Activated CD4-positive, alpha-beta T cell treated with anti-CD3 and anti-CD28 coated beads, Interleukin-10, Interleukin-2, amounts not matched to agents 100 ng/mL and 50 ng/mL, durations not matched to agents 16 hours and 8 hours (primary cell): Measurements from ENCODE around the gene USP54.
A peak's percentile ranks its signal among the peaks of the same experiment; 100 is the strongest.

ENCODE experiments used
- DNase-seq: peaks from one replicate; pipeline ENCODE4 v3.0.0-alpha.2; 2020

Gene USP54

GRCh38 chr10:73517166-73517888 lies 73.8 kb downstream of the USP54 start:
- DNase-seq: no peak

DNA sequence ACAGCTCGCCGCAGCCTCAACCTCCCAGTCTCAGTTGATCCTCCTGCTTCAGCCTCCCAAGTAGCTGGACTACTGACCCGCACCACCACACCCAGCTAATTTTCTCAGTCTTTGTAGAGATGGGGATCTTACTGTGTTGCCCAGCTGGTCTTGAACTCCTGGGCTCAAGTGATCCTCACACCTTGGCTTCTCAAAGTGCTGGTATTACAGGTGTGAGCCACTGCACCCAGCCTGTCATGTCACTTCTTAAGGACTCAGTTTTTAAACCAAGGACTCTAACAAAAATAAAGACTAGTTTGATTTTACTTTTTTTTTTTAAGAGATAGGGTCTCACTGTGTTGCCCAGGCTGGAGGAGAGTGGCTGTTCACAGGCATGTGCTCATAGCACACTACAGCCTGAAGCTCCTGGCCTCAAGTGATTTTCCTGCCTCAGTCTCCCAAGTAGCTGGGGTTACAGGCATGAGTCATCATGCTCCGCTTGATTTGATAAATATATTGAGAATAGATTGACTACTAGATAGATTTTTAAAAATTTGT lies 78.9 kb downstream of the USP54 start:
- no peak for DNase-seq

DNA sequence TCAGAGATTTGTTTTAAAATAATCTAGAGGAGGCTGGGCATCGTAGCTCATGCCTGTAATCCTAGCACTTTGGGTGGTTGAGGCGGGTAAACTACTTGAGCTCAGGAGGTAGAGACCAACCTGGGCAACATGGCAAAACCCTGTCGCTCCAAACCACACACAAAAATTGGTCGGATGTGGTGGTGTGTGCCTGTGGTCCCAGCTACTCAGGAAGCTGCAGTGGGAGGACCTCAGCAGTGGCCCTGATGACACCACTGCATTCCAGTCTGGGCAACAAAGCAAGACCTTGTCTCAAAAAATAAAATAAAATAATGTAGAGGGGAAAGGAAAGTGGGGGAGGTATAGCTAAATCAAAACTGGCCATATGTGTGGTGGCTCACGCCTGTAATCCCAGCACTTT lies 81.4 kb downstream of the USP54 start:
- DNase-seq: peak; percentile 15

DNA sequence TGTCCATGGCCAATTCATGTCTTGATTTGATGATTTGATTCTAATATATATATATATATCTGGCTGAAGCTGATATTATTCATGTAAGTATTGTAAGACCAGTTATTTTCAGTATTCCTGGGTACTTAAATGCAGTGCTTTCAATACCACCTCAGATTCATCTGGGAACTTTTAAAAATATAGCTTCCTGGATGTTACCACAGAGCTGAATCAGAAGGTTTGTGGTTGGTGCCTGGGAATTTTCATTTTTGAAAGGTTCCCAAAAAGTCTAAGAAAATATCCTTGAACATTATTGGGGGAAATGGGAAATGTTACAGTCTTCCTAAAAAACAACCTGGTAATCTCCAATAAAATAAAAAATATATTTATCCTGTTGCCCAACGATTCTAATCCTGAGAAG lies 84.7 kb downstream of the USP54 start:
- no peak for DNase-seq

DNA sequence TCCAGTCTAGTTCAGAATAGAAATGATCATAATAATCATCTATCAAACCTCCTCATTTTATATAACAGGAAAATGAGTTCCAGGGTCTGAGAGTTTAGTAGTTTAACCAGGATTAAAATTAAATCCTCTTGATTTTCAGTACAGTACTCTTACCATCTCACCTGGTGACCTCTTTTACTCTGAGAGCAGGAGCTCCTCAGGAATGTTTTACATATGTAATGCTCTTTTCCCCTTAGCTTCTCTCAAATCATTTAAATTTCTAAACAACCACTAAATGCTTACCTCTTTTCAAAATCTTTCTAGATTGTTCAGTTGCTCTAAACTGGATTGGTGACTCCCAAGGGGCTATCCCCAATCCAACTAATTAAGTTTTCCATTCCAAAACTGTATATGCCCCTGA lies 85.1 kb downstream of the USP54 start:
- no peak for DNase-seq

GRCh38 chr10:73503037-73503436 lies 88.1 kb downstream of the USP54 start:
- DNase-seq: no peak

DNA sequence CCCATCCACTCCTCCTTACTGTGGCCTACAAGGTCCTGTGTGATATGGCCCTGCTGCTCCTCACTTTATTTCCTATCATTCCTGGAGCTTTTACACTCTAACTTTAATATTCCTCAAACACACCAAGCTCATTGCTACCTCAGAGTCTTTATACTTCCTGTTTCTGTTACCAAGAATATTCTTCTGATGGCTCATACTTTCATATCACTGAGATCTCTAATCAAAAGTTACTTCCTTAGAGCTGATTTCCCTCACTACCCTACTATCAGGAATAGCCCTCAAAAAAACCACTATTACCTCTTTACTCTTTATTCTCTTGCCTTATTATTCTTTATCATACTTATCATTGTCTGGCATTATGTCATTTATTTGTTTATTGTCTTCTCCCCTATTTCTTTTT lies 89.5 kb downstream of the USP54 start:
- DNase-seq: no peak

- no peak for DNase-seq
Observed at GRCh38 chr10:73497623-73498022, 93.5 kb downstream of the USP54 start.

DNA sequence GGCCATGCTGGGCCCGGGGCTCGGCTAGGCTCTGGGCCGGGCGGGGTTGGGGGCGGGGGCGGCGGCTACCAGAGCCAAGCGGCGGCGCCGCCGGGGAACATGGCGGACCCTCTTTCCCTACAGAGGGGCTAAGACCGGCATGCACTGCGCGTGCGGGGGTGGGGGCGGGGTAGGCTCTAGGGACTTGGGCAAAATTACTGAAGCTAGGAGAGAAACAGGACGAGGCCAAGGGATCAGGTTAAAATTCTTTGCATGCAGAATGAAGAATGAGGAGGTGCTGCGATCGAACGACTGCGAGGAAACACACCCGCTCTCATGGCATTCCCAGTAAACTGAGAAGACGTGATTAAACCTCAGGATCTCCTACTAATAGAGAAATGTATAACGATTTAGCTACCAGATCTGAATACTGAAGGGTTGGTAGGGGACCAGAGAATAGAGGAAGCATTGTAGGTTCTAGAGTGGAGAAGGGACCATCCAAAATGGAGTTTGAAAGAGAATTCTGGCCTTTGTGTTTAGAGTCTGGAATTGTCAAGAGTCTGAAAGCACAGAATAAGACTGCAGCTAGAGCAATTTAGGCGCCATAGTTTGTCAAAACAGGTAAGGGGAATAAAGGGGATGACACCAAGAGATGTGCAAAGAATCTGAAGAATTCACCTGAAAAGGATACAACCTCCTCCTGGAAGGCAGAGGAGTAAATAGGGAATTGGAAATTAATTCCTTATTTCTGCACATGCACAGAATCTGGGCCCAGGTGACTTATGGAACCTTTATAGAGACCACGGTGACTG lies 95.1 kb downstream of the USP54 start, which contains the start of gene PPP3CB:
TSS of gene PPP3CB (minus strand) at position 141 of the 791 bp plus-strand sequence. CDS start at position 6, 135 bp downstream.
- peak; percentile 93 for DNase-seq

GRCh38 chr10:73495226-73495883 lies 95.8 kb downstream of the USP54 start:
- peak; percentile 95 for DNase-seq

DNA sequence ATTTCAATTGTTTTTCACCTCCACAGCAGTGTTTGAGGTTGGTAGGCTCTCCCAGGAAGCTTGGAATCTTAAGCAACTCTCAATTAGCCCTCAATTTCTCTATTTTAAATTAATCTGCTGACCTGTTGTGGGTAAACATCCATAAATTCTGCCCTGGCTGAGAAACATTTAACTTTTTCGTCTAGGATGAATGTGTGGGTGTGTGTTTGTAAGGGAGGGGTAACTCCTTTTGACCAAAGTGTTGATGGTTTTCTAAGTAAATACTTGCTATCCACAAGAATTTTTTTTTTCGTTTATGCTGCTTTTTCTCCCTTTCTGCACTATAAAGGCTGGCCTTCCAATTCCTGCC lies 96.3 kb downstream of the USP54 start:
- DNase-seq: no peak

DNA sequence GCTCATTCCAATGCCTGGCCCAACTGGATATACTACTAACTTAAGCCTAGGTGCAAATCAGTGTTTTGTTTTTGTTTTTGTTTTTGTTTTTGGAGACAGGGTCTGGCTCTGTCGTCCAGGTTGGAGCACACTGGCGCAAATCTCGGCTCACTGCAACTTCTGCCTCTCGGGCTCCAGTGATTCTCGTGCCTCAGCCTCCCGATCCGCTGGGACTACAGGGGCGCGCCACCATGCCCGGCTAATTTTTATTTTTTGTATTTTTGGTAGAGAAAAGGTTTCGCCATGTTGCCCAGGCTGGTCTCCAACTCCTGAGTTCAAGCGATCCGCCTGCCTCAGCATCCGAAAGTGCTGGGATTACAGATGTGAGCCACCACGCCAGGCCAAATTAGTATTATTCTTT lies 96.9 kb downstream of the USP54 start:
- DNase-seq: no peak

- DNase-seq: no peak
Observed at GRCh38 chr10:73493781-73494180, 97.4 kb downstream of the USP54 start.

- DNase-seq: no peak
Observed at GRCh38 chr10:73486601-73487000, 104.5 kb downstream of the USP54 start.

DNA sequence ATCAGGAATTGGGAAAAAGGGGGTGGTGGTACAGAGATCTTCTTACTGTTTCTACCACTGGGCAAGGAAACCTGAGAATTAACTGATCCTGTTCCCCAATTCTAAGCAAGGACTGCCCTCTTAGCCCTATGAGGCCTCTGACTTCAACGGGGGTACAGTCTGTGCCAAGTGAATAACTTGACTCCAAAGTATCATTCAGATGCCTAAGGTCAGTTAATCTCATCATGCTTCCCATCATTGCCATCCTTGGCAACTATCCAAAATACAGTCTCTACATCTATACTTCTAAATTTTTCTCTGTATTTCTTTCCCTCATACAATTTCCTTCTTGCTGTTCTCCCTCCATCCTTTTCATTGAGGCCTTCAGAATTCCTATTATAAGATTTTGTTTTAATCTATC lies 105.8 kb downstream of the USP54 start:
- no peak for DNase-seq

DNA sequence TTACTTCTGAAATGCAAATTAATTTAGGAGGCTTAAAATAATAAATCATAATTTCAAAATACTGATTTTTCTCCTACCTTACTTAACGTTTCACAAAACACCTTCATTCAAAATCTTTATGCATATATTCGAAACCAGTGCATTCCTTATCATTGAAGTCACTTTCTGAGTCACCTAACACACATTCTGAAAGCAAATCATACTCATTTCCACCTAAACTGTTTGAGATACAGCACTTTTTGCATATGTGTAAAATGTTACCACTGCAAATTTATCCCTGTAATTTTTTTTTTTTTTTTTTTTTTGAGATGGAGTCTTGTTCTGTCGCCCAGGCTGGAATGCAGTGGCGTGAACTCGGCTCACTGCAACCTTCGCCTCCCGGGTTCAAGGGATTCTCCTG lies 111.0 kb downstream of the USP54 start:
- DNase-seq: peak; percentile 89

DNA sequence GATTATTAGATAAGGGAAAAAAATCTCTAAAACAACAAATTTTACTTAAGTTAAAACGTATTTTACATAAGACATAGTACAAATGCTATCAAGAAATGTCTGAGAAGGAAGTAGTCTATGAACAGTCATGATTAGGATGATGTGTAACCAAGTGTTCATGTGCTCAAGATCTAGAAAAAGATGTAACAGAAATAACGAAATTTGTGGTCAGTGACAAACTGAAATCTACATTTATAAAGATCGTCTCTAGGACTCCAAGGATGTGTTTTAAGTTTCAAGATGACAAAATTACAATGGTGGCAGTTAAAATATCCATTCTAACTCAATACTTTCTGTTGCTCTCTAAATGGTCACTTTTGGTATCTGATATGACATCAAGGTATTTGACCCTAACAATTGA lies 112.5 kb downstream of the USP54 start:
- DNase-seq: peak; percentile 84

DNA sequence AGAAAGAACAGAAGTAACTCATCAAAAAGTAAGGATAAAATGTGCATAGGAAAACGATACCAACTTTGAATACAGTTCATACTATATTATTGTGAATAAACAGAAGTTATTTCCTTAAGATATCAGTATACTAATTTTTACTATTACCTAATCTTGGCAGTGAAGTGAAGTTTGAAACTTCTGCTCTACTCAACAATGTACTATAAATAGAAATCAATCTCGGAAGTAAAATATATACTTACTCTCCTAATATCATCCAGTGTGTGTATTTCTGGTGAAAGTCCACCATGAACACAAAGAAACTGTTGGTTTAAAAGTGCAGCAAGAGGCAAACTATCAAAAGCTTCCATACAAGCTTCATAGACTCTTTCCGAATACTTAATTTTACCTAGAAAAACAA lies 119.9 kb downstream of the USP54 start:
- no peak for DNase-seq

DNA sequence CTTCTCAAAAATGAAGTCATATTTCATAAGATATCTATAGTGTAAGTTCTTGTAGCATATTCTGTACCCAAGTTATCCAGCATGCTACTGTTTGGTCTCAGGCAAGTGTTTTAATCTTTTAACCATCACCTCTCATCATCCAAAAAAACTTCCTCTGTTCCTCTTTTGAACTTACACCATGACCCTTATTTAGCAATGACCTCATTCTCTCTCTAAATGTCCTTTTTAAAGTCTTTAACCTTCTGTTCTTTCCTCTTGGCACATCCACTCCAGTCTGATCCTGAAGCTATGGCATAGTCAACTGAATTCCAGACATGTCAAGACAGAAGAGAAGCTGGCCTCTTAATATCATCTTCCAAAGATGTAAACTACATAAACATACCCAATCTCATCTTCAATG lies 121.6 kb downstream of the USP54 start:
- no peak for DNase-seq

GRCh38 chr10:73467206-73467605 lies 123.9 kb downstream of the USP54 start:
- DNase-seq: no peak

DNA sequence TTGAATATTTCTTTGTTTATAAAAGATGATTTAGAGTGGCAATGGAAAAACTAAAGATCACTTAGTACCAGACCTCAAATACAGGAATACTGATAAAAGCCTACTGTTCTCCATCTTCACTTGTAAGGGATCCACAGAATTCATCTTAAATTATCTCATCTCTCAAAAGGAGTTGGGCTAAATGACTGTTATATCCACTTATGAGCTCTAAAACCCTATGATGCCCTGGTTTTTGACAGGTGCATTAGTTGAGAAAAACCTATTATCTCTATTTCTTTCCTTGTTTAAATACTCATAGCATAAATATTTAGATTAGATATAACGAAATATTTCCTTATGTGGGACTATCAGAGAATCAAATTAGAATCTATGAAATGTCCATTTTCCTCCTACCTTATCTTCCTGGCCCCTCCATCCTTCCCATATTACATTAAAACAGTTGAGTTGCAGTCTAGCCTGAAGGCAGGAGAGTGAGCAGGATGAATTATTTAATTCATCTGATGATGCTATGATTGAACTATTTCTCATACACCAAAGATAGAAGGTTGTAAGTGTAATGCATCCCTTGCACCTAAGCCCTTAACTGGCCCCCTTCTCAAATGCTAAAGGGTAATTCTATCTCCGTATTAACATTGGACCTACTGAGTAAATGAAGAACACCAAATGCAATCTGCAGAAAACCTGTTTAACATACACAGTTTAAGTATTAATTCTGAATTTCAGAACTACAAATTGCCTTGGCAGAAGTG lies 125.0 kb downstream of the USP54 start:
- DNase-seq: no peak

DNA sequence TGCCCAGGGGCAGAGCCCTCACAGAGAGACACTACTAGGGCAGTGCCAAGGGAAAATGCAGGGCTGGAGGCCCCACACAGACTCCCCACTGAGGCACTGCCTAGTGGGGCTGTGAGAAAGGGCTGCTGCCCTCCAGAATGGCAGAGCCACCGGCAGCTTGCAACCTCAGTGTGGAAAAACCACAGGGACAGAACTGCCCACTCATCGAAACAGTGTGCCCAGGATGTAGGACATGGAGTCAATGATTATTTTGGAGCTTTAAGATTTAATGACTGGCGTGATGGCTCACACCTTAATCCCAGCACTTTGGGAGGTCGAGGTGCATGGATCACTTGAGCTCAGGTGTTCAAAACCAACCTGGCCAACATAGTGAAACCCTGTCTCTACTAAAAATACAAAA lies 130.2 kb downstream of the USP54 start:
- no peak for DNase-seq
